PC-3 (cell line): ENCODE data around the gene SMIM32. TPM values are rescaled to one million over a fixed set of nuclear protein-coding genes. Genes with fewer than 3 reads are reported as not detected.

Source experiments
- ATAC-seq: fragments of 200-7000 bp; cut with Tn5 transposase; 2 replicates; pipeline ENCODE4 v1.9.1; 2020; ENCODE audit warnings: mild to moderate bottlenecking, moderate library complexity
- BruUV-seq: library from RNA; stranded (reverse); fragments of 400-500 nt; replicated peaks from 2 replicates; lab custom pipeline; 2021; lab: Mats Ljungman, UMichigan
- CTCF ChIA-PET: fragments of 300-600 bp; sonication (Branson Sonifier 250); formaldehyde crosslinking; loops from one replicate; lab custom pipeline; 2022; ENCODE audit warnings: antibody characterized with exemption; lab: Charles Lee
- POLR2A ChIA-PET: fragments of 300-600 bp; sonication (Branson Sonifier 250); formaldehyde crosslinking; loops from one replicate; lab custom pipeline; 2022; ENCODE audit warnings: antibody characterized with exemption; ENCODE audit not compliant: unreplicated experiment; lab: Charles Lee
- DNase-seq: peaks from one replicate; pipeline ENCODE4 v3.0.0-alpha.2; 2015
- H2AFZ ChIP-seq: fragments of 300-600 bp; sonication (generic); 2 replicates; pipeline ENCODE4 v1.6.0; 2016; ENCODE audit warnings: antibody characterized with exemption, low read length
- H3F3A ChIP-seq: fragments of 300-600 bp; sonication (generic); one replicate; pipeline ENCODE4 v1.6.0; 2017; ENCODE audit warnings: antibody characterized with exemption, low read length, control low read depth, mild to moderate bottlenecking; ENCODE audit not compliant: unreplicated experiment
- H3K27ac ChIP-seq: fragments of 300-600 bp; sonication (generic); 2 replicates; pipeline ENCODE4 v1.5.1; 2016; ENCODE audit warnings: mild to moderate bottlenecking, low read length
- H3K27me3 ChIP-seq: fragments of 300-600 bp; sonication (generic); 2 replicates; pipeline ENCODE4 v1.6.1; 2016; ENCODE audit warnings: low read length, mixed read lengths
- H3K36me3 ChIP-seq: fragments of 300-600 bp; sonication (generic); 2 replicates; pipeline ENCODE4 v1.6.1; 2016; ENCODE audit warnings: low read depth, mixed run types, low read length, mixed read lengths
- H3K4me1 ChIP-seq: fragments of 300-600 bp; sonication (generic); 2 replicates; pipeline ENCODE4 v1.5.1; 2016; ENCODE audit warnings: low read length; ENCODE audit not compliant: insufficient read depth
- H3K4me2 ChIP-seq: fragments of 300-600 bp; sonication (generic); 2 replicates; pipeline ENCODE4 v1.6.0; 2016; ENCODE audit warnings: low read length
- H3K4me3 ChIP-seq: fragments of 300-600 bp; sonication (generic); 2 replicates; pipeline ENCODE4 v1.5.1; 2016; ENCODE audit warnings: mild to moderate bottlenecking, low read length, mixed read lengths
- H3K79me2 ChIP-seq: fragments of 300-600 bp; sonication (generic); 2 replicates; pipeline ENCODE4 v1.6.1; 2017; ENCODE audit warnings: low read length, mixed read lengths
- H3K9ac ChIP-seq: fragments of 300-600 bp; sonication (generic); 2 replicates; pipeline ENCODE4 v1.6.0; 2016; ENCODE audit warnings: mild to moderate bottlenecking, low read length
- H3K9me2 ChIP-seq: fragments of 300-600 bp; sonication (generic); replicated peaks from 2 replicates; pipeline ENCODE4 v1.6.1; 2016; ENCODE audit warnings: mixed run types, low read length, mixed read lengths
- H3K9me3 ChIP-seq: fragments of 300-600 bp; sonication (generic); 2 replicates; pipeline ENCODE4 v1.6.1; 2016; ENCODE audit warnings: low read length, mixed read lengths
- H4K20me1 ChIP-seq: fragments of 300-600 bp; sonication (generic); 2 replicates; pipeline ENCODE4 v1.6.1; 2016; ENCODE audit warnings: low read length, mixed read lengths
- CTCF ChIP-seq: fragments of 300-600 bp; sonication (generic); conservative IDR thresholded peaks from 2 replicates; pipeline ENCODE4 v1.5.1; 2017; ENCODE audit warnings: antibody characterized with exemption, low read depth, mild to moderate bottlenecking, low read length
- EZH2 ChIP-seq: fragments of 300-600 bp; sonication (generic); IDR thresholded peaks from one replicate; pipeline ENCODE4 v1.6.1; 2017; ENCODE audit warnings: antibody characterized with exemption, mild to moderate bottlenecking, low read length; ENCODE audit not compliant: unreplicated experiment
- EZH2phosphoT487 ChIP-seq: fragments of 300-600 bp; sonication (generic); IDR thresholded peaks from 2 replicates; pipeline ENCODE4 v1.6.1; 2018; ENCODE audit warnings: mild to moderate bottlenecking, antibody characterized with exemption, low read length, borderline replicate concordance
- intact Hi-C: fragments of 100-400 bp; cut with micrococcal nuclease; formaldehyde crosslinking; loops from 2 replicates; pipeline ENCODE4 v1.9.0; 2023
- total RNA-seq: library from RNA; depleted of rRNA; stranded (reverse); fragments of >200 nt; gene quantifications from 2 replicates; pipeline ENCODE4 v1.2.3, GENCODE V29; 2014

The SMIM32 gene
- total RNA-seq, 1 experiment from 2014 or later: not detected

- TF ChIP-seq CTCF: no peak
- TF ChIP-seq EZH2: no peak
- TF ChIP-seq EZH2phosphoT487: no peak
- Histone ChIP-seq H3K36me3 (no peaks in the 10 kb centered on the region), H3K4me1 (no peaks in the 10 kb centered on the region), H3F3A (no peaks in the 10 kb centered on the region), H3K9me3 (no peaks in the 10 kb centered on the region), H3K79me2 (no peaks in the 10 kb centered on the region), H3K9me2 (no peaks in the 10 kb centered on the region), H3K9ac (no peak overlapping the region), H4K20me1 (no peaks in the 10 kb centered on the region), H3K27ac (no peak overlapping the region), H2AFZ (no peak overlapping the region), H3K4me3 (no peak overlapping the region), H3K27me3 (no peaks in the 10 kb centered on the region), H3K4me2 (no peak overlapping the region)
- ATAC-seq (no peak), DNase-seq (no peak)
- ChIA-PET POLR2A (no interaction called here), CTCF (no interaction called here)
- no TSS peak for BruUV-seq
- intact Hi-C loops: no loop called here
Observed at GRCh38 chr5:136203303-136203922, 10.5 kb upstream of the SMIM32 start.

DNA sequence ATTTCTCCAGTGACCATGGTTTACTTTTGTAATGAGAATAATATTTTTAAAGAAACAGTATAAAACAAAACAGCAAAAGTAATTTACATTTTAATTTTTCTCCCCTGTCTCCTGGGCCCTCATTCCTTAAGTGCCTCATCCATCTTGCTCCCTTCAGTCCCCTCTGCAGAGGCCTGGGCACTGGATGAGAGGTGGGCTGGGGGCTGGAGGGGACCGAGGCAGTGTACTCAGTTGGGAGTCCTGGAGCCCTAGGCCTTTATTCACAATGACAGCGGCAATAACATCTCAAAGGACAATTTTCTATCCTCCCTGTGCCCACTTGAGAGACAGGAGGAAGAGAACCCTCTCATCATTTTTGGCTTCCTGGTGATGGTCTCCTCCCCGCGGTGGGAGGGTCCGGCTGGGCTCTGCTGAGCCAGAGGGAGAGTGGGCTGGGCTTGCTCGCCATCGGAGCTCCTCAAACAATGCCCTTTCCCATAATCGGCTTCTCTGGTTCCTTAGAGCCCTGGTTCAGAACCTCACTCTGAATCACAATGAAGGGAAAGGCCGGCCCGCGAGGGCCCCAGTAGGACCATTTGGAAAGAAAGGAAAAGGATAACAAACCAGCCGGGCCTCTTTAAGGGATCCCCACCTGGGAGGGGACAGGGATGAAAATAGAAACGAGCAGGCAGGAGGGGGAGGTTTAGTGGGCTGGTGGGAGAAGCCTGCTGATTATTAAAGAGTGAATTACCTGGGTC is 9.7 kb upstream of the SMIM32 start:
- intact Hi-C loops: no loop called here
- no peaks in the 10 kb centered on the region for H3K9me3 ChIP-seq
- ChIA-PET CTCF (no interaction called here), POLR2A (no interaction called here)
- no peaks in the 10 kb centered on the region for H4K20me1 ChIP-seq
- no peaks in the 10 kb centered on the region for H3F3A ChIP-seq
- no peak overlapping the region for H3K27ac ChIP-seq
- no peak for ATAC-seq
- DNase-seq: no peak
- no peak overlapping the region for H3K9ac ChIP-seq
- no peaks in the 10 kb centered on the region for H3K4me1 ChIP-seq
- no TSS peak for BruUV-seq
- H3K27me3 ChIP-seq: no peaks in the 10 kb centered on the region
- no peaks in the 10 kb centered on the region for H3K9me2 ChIP-seq
- H2AFZ ChIP-seq: no peak overlapping the region
- TF ChIP-seq EZH2phosphoT487 (no peak), EZH2 (no peak), CTCF (no peak)
- H3K4me3 ChIP-seq: no peak overlapping the region
- H3K36me3 ChIP-seq: no peaks in the 10 kb centered on the region
- no peak overlapping the region for H3K4me2 ChIP-seq
- no peaks in the 10 kb centered on the region for H3K79me2 ChIP-seq

DNA sequence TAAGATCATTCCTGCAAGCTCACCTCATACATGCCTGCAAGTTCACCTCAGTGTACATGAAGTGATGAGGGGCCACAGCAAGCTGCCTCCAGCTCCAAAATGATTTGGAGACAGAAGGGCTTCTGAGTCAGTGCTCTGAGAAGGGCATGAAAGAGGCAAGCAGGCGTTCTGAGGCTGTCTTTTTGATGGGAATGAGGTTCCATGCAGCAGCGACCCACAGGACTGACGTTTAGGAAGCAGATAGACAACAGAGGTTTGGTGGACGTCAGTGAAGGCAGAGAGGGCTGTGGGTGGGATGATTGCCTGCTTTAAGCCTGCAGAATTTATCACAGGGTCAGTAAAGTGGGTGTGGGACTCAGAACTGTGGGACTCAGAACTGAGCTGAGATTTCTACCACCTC is 8.9 kb upstream of the SMIM32 start:
- no peak overlapping the region for H2AFZ ChIP-seq
- DNase-seq (no peak), ATAC-seq (no peak)
- no peak for TF ChIP-seq CTCF
- intact Hi-C loops: no loop called here
- no peak overlapping the region for H3K4me2 ChIP-seq
- no peaks in the 10 kb centered on the region for H3K9me2 ChIP-seq
- H3K9ac ChIP-seq: no peak overlapping the region
- no peaks in the 10 kb centered on the region for H4K20me1 ChIP-seq
- H3K9me3 ChIP-seq: no peaks in the 10 kb centered on the region
- no peaks in the 10 kb centered on the region for H3K79me2 ChIP-seq
- H3K27ac ChIP-seq: no peak overlapping the region
- BruUV-seq: no TSS peak
- no peak overlapping the region for H3K4me3 ChIP-seq
- H3F3A ChIP-seq: no peaks in the 10 kb centered on the region
- H3K27me3 ChIP-seq: no peaks in the 10 kb centered on the region
- no peaks in the 10 kb centered on the region for H3K36me3 ChIP-seq
- H3K4me1 ChIP-seq: no peaks in the 10 kb centered on the region
- CTCF ChIA-PET: no interaction called here
- POLR2A ChIA-PET: no interaction called here
